K562 (cell line): ENCODE data around the gene CHMP4B. TPM values are rescaled to one million over a fixed set of nuclear protein-coding genes. Genes with fewer than 3 reads are reported as not detected.

Experiments used
- CBX1 ChIP-seq: sonication (generic); IDR thresholded peaks from 2 replicates; pipeline ENCODE4 v1.6.1; 2016; ENCODE audit warnings: antibody characterized with exemption, low read depth, mild to moderate bottlenecking
- CCAR2 ChIP-seq: fragments of 200-400 bp; formaldehyde crosslinking; IDR thresholded peaks from 2 replicates; pipeline ENCODE4 v1.6.1; 2017; ENCODE audit warnings: mild to moderate bottlenecking, low read depth, low read length
- ETV1 ChIP-seq: fragments of 450-650 bp; conservative IDR thresholded peaks from 2 replicates; pipeline ENCODE4 v1.6.1; 2016; ENCODE audit warnings: missing genetic modification characterization, control low read depth, low read depth, missing compliant biosample characterization
- HOMEZ ChIP-seq: fragments of 250-450 bp; sonication (Bioruptor Pico); IDR thresholded peaks from 2 replicates; pipeline ENCODE4 v1.4.0; 2020; ENCODE audit warnings: mild to moderate bottlenecking, moderate library complexity
- KLF16 ChIP-seq: IDR thresholded peaks from 2 replicates; pipeline ENCODE4 v1.6.1; 2016; ENCODE audit warnings: antibody characterized with exemption
- MAZ ChIP-seq, 2 experiments: fragments of 450-650 bp in 1 of 2; sonication (generic) in 1 of 2; formaldehyde crosslinking; IDR thresholded peaks in 1 of 2; conservative IDR thresholded peaks in 1 of 2; 2 replicates each; pipeline versions ENCODE4 v1.4.0 to v1.5.0; 2020; ENCODE audit warnings: mild to moderate bottlenecking in 1 of 2, missing genetic modification reagents in 1 of 2
- NFE2L1 ChIP-seq: fragments of 450-650 bp; IDR thresholded peaks from 2 replicates; pipeline ENCODE4 v1.6.1; 2016; ENCODE audit warnings: missing genetic modification characterization, low read depth, mild to moderate bottlenecking, missing compliant biosample characterization, moderate library complexity, borderline replicate concordance
- NFIX ChIP-seq: fragments of 250-450 bp; sonication (Bioruptor Pico); IDR thresholded peaks from 2 replicates; pipeline ENCODE4 v1.4.0; 2020; ENCODE audit warnings: low read depth, mild to moderate bottlenecking, moderate library complexity
- NR2C1 ChIP-seq, 2 experiments: fragments of 450-650 bp; IDR thresholded peaks; 2 replicates each; pipeline ENCODE4 v1.6.1; 2017; ENCODE audit warnings: mild to moderate bottlenecking in 2 of 2, antibody characterized with exemption in 1 of 2, inconsistent platforms in 1 of 2, missing compliant biosample characterization in 1 of 2, missing genetic modification characterization in 1 of 2
- RAD51 ChIP-seq: fragments of 450-650 bp; IDR thresholded peaks from 2 replicates; pipeline ENCODE4 v1.7.1; 2016; ENCODE audit warnings: low read depth, mild to moderate bottlenecking, borderline replicate concordance
- RBM22 ChIP-seq: fragments of 200-400 bp; formaldehyde crosslinking; IDR thresholded peaks from 2 replicates; pipeline ENCODE4 v1.6.1; 2018; ENCODE audit warnings: low read length, low read depth; ENCODE audit not compliant: poor library complexity, severe bottlenecking
- RREB1 ChIP-seq: fragments of 250-450 bp; sonication (Bioruptor Pico); IDR thresholded peaks from 2 replicates; pipeline ENCODE4 v1.4.0; 2020
- SMARCA4 ChIP-seq: fragments of 450-650 bp; IDR thresholded peaks from 2 replicates; pipeline ENCODE4 v1.6.1; 2016
- SMARCC2 ChIP-seq: fragments of 450-650 bp; IDR thresholded peaks from 2 replicates; pipeline ENCODE4 v1.6.1; 2017; ENCODE audit warnings: antibody characterized with exemption, moderate library complexity, mild to moderate bottlenecking, low read depth
- SREBF2 ChIP-seq: sonication (generic); formaldehyde crosslinking; IDR thresholded peaks from 2 replicates; pipeline ENCODE4 v1.4.0; 2020; ENCODE audit warnings: mild to moderate bottlenecking, missing genetic modification reagents
- TCFL5 ChIP-seq: fragments of 250-450 bp; sonication (Bioruptor Pico); conservative IDR thresholded peaks from 2 replicates; pipeline ENCODE4 v1.6.1; 2021; ENCODE audit warnings: mild to moderate bottlenecking, moderate library complexity, matching md5 sums
- ZEB2 ChIP-seq: fragments of 450-650 bp; IDR thresholded peaks from 2 replicates; pipeline ENCODE4 v1.6.1; 2016
- ZNF121 ChIP-seq: sonication (generic); formaldehyde crosslinking; conservative IDR thresholded peaks from 2 replicates; pipeline ENCODE4 v1.8.0; 2022; ENCODE audit warnings: missing genetic modification reagents
- ZNF165 ChIP-seq: fragments of 250-450 bp; sonication (Bioruptor Pico); IDR thresholded peaks from 2 replicates; pipeline ENCODE4 v1.4.0; 2020; ENCODE audit warnings: borderline replicate concordance
- polyA plus RNA-seq, 8 experiments: library from polyadenylated mRNA; depleted of rRNA in 4 of 8; stranded (reverse) in 5 of 8; unstranded in 3 of 8; fragments of >200 nt; fragmentation: Nextera tagmentation in 2 of 8; fragmentation: Illumina TruSeq in 1 of 8; extraction: Ambion mirVana in 2 of 8; extraction: Trizol in 1 of 8; gene quantifications; 2 replicates each; pipeline versions ENCODE4 v1.2.1 to v1.2.3, GENCODE V29; 2011 to 2014; ENCODE audit warnings: inconsistent platforms in 1 of 8, missing spikeins in 1 of 8
- total RNA-seq, 7 experiments: library from RNA; depleted of rRNA in 6 of 7; stranded (reverse); fragments of >200 nt in 6 of 7; fragmentation: Illumina TruSeq in 2 of 7; extraction: Trizol in 2 of 7; gene quantifications; 2 replicates each; pipeline versions ENCODE4 v1.2.1 to v1.2.3, GENCODE V29; 2011 to 2021; ENCODE audit warnings: low replicate concordance in 1 of 7

Gene CHMP4B
- total and polyA plus RNA-seq, 9 of the 15 experiments (the other 6 are each of a cell fraction or from before 2014, with no cell fraction given): 1.8 to 64.7 (median 31.8) TPM

- no peak for TF ChIP-seq NFIX (CRISPR knock-in tag)
- TF ChIP-seq ZEB2: peak; percentile 78
- TF ChIP-seq RREB1: no peak
- TF ChIP-seq RBM22: no peak
- TF ChIP-seq CCAR2: no peak
- TF ChIP-seq TCFL5 (CRISPR knock-in tag): no peak
- no peak for TF ChIP-seq RAD51
- no peak for TF ChIP-seq SMARCC2
- TF ChIP-seq SREBF2 (CRISPR knock-in tag): no peak
- TF ChIP-seq ZNF165 (CRISPR knock-in tag): no peak
- TF ChIP-seq KLF16: no peak
- no peak for TF ChIP-seq MAZ (CRISPR knock-in tag; conservative IDR thresholded peaks at IDR 0.05 in 1 of 2, IDR thresholded peaks at IDR 0.05 in 1 of 2)
- 0 out of 2 replicates have a peak, but pooled peaks have one; percentile 28 for TF ChIP-seq ETV1 (tag)
- TF ChIP-seq SMARCA4: peak; percentile 35; the same call in 1 of the 2 replicates
- no peak for TF ChIP-seq NFE2L1
- no peak for TF ChIP-seq CBX1
- no peak for TF ChIP-seq HOMEZ
- no peak for TF ChIP-seq NR2C1 (IDR thresholded peaks at IDR 0.05)
- TF ChIP-seq NR2C1 (tag; IDR thresholded peaks at IDR 0.05): no peak
- TF ChIP-seq ZNF121 (CRISPR knock-in tag): no peak
Observed at GRCh38 chr20:33838035-33838864, 27.1 kb downstream of the CHMP4B start (continued).
